Subcutaneous adipose tissue (tissue), 4 donors: Measurements from ENCODE around the gene SLC7A6. TPM values are rescaled to one million over a fixed set of nuclear protein-coding genes. Genes with fewer than 3 reads are reported as not detected.

Source experiments
- small RNA-seq: library from RNA; depleted of rRNA; stranded (forward); fragments of <200 nt; gene quantifications from one replicate; pipeline ENCODE3, GENCODE V24; 2016
- total RNA-seq, 4 donors: library from RNA; depleted of rRNA; stranded (reverse); fragments of >200 nt; gene quantifications; one replicate each; pipeline ENCODE4 v1.1.0, GENCODE V29; 2016
- TF ChIP-seq, protein P1 (sequence below): fragments of 450-650 bp; IDR thresholded peaks from one replicate; pipeline ENCODE4 v1.5.1; 2016; ENCODE audit warnings: low read depth, mild to moderate bottlenecking, control low read depth, antibody characterized with exemption, moderate library complexity

SLC7A6 gene
- total RNA-seq, 4 donors from 2014 or later = 87.4 to 494 (median 177) TPM

GRCh38 chr16:68350813-68351350 is 86.6 kb downstream of the SLC7A6 start:
- TF ChIP-seq, protein P1, sequence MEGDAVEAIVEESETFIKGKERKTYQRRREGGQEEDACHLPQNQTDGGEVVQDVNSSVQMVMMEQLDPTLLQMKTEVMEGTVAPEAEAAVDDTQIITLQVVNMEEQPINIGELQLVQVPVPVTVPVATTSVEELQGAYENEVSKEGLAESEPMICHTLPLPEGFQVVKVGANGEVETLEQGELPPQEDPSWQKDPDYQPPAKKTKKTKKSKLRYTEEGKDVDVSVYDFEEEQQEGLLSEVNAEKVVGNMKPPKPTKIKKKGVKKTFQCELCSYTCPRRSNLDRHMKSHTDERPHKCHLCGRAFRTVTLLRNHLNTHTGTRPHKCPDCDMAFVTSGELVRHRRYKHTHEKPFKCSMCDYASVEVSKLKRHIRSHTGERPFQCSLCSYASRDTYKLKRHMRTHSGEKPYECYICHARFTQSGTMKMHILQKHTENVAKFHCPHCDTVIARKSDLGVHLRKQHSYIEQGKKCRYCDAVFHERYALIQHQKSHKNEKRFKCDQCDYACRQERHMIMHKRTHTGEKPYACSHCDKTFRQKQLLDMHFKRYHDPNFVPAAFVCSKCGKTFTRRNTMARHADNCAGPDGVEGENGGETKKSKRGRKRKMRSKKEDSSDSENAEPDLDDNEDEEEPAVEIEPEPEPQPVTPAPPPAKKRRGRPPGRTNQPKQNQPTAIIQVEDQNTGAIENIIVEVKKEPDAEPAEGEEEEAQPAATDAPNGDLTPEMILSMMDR = no peak

Small RNAs within 50 kb of the gene (small RNA-seq; reads per million reads assigned to genes)
- not detected for gene RNU4-30P
- not detected for gene RNU6-1262P

Other genes starting within 250 kb of the SLC7A6 start
- not detected for gene DPEP2NB, start 248.6 kb upstream of the SLC7A6 start, total RNA-seq
- 1 to 10 TPM; 6.2 to 8.5 (median 7.2) TPM for gene DDX28, start 241.3 kb upstream of the SLC7A6 start, total RNA-seq
- gene DUS2, start 241.2 kb upstream of the SLC7A6 start, total RNA-seq = 10 to 100 TPM in 2 of 4 donors, 1 to 10 TPM in 2; 6.4 to 19.8 (median 9.8) TPM
- gene NFATC3, start 179.2 kb upstream of the SLC7A6 start, total RNA-seq = 10 to 100 TPM; 39.9 to 47.6 (median 45.5) TPM
- 1 to 10 TPM in 1 of 4 donors, under 1 TPM in 3; 0.17 to 1.1 (median 0.27) TPM for gene ESRP2, start 28.4 kb upstream of the SLC7A6 start, total RNA-seq
- 10 to 100 TPM; 16.3 to 62.4 (median 36.0) TPM for gene PLA2G15, start 19.2 kb upstream of the SLC7A6 start, total RNA-seq
- gene SLC7A6OS, start 46.4 kb downstream of the SLC7A6 start, total RNA-seq = 10 to 100 TPM; 10.4 to 16.8 (median 14.8) TPM
- 10 to 100 TPM; 32.6 to 70.8 (median 55.8) TPM for gene PRMT7, start 46.5 kb downstream of the SLC7A6 start, total RNA-seq
- under 1 TPM in 2 of 4 donors, not detected in 2; 0.22 to 0.38 TPM for gene SMPD3, start 184.0 kb downstream of the SLC7A6 start, total RNA-seq